ENCODE data around the gene PWP2. TPM values are rescaled to one million over a fixed set of nuclear protein-coding genes. Genes with fewer than 3 reads are reported as not detected.

The PWP2 gene
- total RNA-seq, 2 donors from 2014 or later: 9.1 to 9.6 TPM

GRCh38 chr21:44079846-44080245 lies 27.4 kb upstream of the PWP2 start:
- Histone ChIP-seq H3K4me3 (ENCODE audit: low read length) (no peak overlapping the region), H3K9me3 (ENCODE audit: control insufficient read depth, low read length) (no peaks in the 10 kb centered on the region), H3K27me3 (ENCODE audit: control insufficient read depth, insufficient read depth, low read length, poor library complexity, severe bottlenecking) (no peaks in the 10 kb centered on the region), H3K4me1 (ENCODE audit: control insufficient read depth, insufficient read depth, low read length) (no peaks in the 10 kb centered on the region), H3K36me3 (ENCODE audit: control insufficient read depth, insufficient read depth, low read length) (peaks cover 91% of the 10 kb centered on the region), H3K27ac (ENCODE audit: low read depth, low read length) (no peak overlapping the region), H3K9ac (ENCODE audit: extremely low read depth, low read length, poor library complexity, severe bottlenecking) (no peak overlapping the region)
- H3K36me3 Mint-ChIP-seq (ENCODE audit: low read depth): peaks cover 72% of the 10 kb centered on the region
- no peaks in the 10 kb centered on the region for H3K27me3 Mint-ChIP-seq (ENCODE audit: insufficient read depth)
- no peak for DNase-seq
- no peak overlapping the region for H3K4me3 Mint-ChIP-seq
- H3K4me1 Mint-ChIP-seq: no peaks in the 10 kb centered on the region
- H3K27ac Mint-ChIP-seq: no peak overlapping the region
- TF ChIP-seq CTCF (conservative IDR thresholded peaks at IDR 0.05): no peak
- H3K9me3 Mint-ChIP-seq: no peaks in the 10 kb centered on the region
- 94 to 100% methylated on average over 3 to 6 of the region's 7 CpGs for WGBS, 2 experiments (ENCODE audit: insufficient coverage in 1 of 2, insufficient read length in 1 of 2)

- Mint-ChIP-seq H3K4me1 (no peaks in the 10 kb centered on the region), H3K4me3 (no peak overlapping the region), H3K36me3 (ENCODE audit: low read depth) (peaks cover 74% of the 10 kb centered on the region), H3K27ac (peak overlapping the region; percentile 20), H3K9me3 (no peaks in the 10 kb centered on the region), H3K27me3 (ENCODE audit: insufficient read depth) (no peaks in the 10 kb centered on the region)
- no peak overlapping the region for H3K4me3 ChIP-seq (ENCODE audit: low read length)
- peaks cover 91% of the 10 kb centered on the region for H3K36me3 ChIP-seq (ENCODE audit: control insufficient read depth, insufficient read depth, low read length)
- no peak overlapping the region for H3K27ac ChIP-seq (ENCODE audit: low read depth, low read length)
- TF ChIP-seq CTCF (conservative IDR thresholded peaks at IDR 0.05): no peak
- no peaks in the 10 kb centered on the region for H3K4me1 ChIP-seq (ENCODE audit: control insufficient read depth, insufficient read depth, low read length)
- no peak for DNase-seq
- 91 to 97% methylated on average over 23 to 24 of the region's 24 CpGs for WGBS, 2 experiments (ENCODE audit: insufficient coverage in 1 of 2, insufficient read length in 1 of 2)
- H3K27me3 ChIP-seq (ENCODE audit: control insufficient read depth, insufficient read depth, low read length, poor library complexity, severe bottlenecking): no peaks in the 10 kb centered on the region
- no peaks in the 10 kb centered on the region for H3K9me3 ChIP-seq (ENCODE audit: control insufficient read depth, low read length)
- no peak overlapping the region for H3K9ac ChIP-seq (ENCODE audit: extremely low read depth, low read length, poor library complexity, severe bottlenecking)
Observed at GRCh38 chr21:44082648-44083440, 24.4 kb upstream of the PWP2 start.

- Histone ChIP-seq H3K27ac (ENCODE audit: low read depth, low read length) (no peak overlapping the region), H3K4me3 (ENCODE audit: low read length) (no peak overlapping the region), H3K9ac (ENCODE audit: extremely low read depth, low read length, poor library complexity, severe bottlenecking) (no peak overlapping the region), H3K27me3 (ENCODE audit: control insufficient read depth, insufficient read depth, low read length, poor library complexity, severe bottlenecking) (no peaks in the 10 kb centered on the region), H3K36me3 (ENCODE audit: control insufficient read depth, insufficient read depth, low read length) (peaks cover 90% of the 10 kb centered on the region), H3K9me3 (ENCODE audit: control insufficient read depth, low read length) (no peaks in the 10 kb centered on the region), H3K4me1 (ENCODE audit: control insufficient read depth, insufficient read depth, low read length) (no peaks in the 10 kb centered on the region)
- WGBS, 2 experiments (ENCODE audit: insufficient coverage in 1 of 2, insufficient read length in 1 of 2): 86 to 91% methylated on average over 10 to 16 of the region's 16 CpGs
- Mint-ChIP-seq H3K4me3 (no peak overlapping the region), H3K4me1 (no peaks in the 10 kb centered on the region), H3K27me3 (ENCODE audit: insufficient read depth) (no peaks in the 10 kb centered on the region), H3K9me3 (no peaks in the 10 kb centered on the region), H3K36me3 (ENCODE audit: low read depth) (peaks cover 79% of the 10 kb centered on the region), H3K27ac (no peak overlapping the region)
- DNase-seq: no peak
- TF ChIP-seq CTCF (conservative IDR thresholded peaks at IDR 0.05): no peak
Observed at GRCh38 chr21:44083631-44084291, 23.4 kb upstream of the PWP2 start.

All from endodermal cell (in vitro differentiated cells).